Measurements from ENCODE around the gene ARL15.

- no peak for TF ChIP-seq RFX5 (IDR thresholded peaks at IDR 0.05; ENCODE audit: low read depth, low read length)
- TF ChIP-seq CHD4 (IDR thresholded peaks at IDR 0.05; ENCODE audit: insufficient read depth, insufficient replicate concordance, low read depth, low read length, poor library complexity, severe bottlenecking), result no peak
- no peak for TF ChIP-seq SAP30 (IDR thresholded peaks at IDR 0.05; ENCODE audit: borderline replicate concordance, insufficient read depth, low read depth, low read length, poor library complexity, severe bottlenecking)
Observed at GRCh38 chr5:54324651-54325271, 14.4 kb upstream of the ARL15 start.

Data from K562 (cell line).